Endothelial cell of umbilical vein (primary cell): ENCODE data around the gene NME7. TPM values are rescaled to one million over a fixed set of nuclear protein-coding genes. Genes with fewer than 3 reads are reported as not detected.
A peak's percentile ranks its signal among the peaks of the same experiment; 100 is the strongest.

Source experiments
- BruUV-seq: library from RNA; stranded (reverse); fragments of 400-500 nt; replicated peaks from 2 replicates; lab custom pipeline; 2021; lab: Mats Ljungman, UMichigan
- CTCF ChIA-PET: fragments of 300-600, 350-600 bp; sonication (Branson Sonifier 250); formaldehyde crosslinking; loops from one replicate; lab custom pipeline; 2021; ENCODE audit warnings: antibody characterized with exemption, inconsistent platforms; lab: Charles Lee
- POLR2A ChIA-PET: fragments of 300-600, 350-600 bp; sonication (Branson Sonifier 250); formaldehyde crosslinking; loops from one replicate; lab custom pipeline; 2021; ENCODE audit warnings: antibody characterized with exemption, inconsistent platforms; lab: Charles Lee
- DNase-seq: peaks from one replicate; pipeline ENCODE4 v3.0.0-alpha.2; 2011; ENCODE audit warnings: low read depth, low spot score
- FAIRE-seq: peaks from 2 replicates; lab custom pipeline; 2011; peaks lifted over from hg19 to GRCh38; lab: Jason Lieb, UNC
- H2AFZ ChIP-seq: 2 replicates; pipeline ENCODE4 v1.6.0; 2012; ENCODE audit warnings: low read depth, low read length, control low read depth, inconsistent platforms
- H3K27ac ChIP-seq: 2 replicates; pipeline ENCODE4 v1.5.1; 2011; ENCODE audit warnings: low read depth, mild to moderate bottlenecking, control low read depth, low read length, moderate library complexity; ENCODE audit not compliant: insufficient read depth
- H3K27me3 ChIP-seq, 2 experiments: 2 replicates each; pipeline versions ENCODE4 v1.6.0 to v1.6.1; 2011; ENCODE audit warnings: low read length in 2 of 2, mixed read lengths in 1 of 2; ENCODE audit not compliant: control insufficient read depth in 2 of 2, insufficient read depth in 2 of 2
- H3K36me3 ChIP-seq, 2 experiments: 2 replicates in 1 of 2; 3 replicates in 1 of 2; pipeline ENCODE4 v1.5.1; 2011; ENCODE audit warnings: low read length in 2 of 2, mild to moderate bottlenecking in 1 of 2, moderate library complexity in 1 of 2; ENCODE audit not compliant: control insufficient read depth in 2 of 2, insufficient read depth in 2 of 2; ENCODE audit errors: extremely low read depth in 1 of 2
- H3K4me1 ChIP-seq: 3 replicates; pipeline ENCODE4 v1.5.1; 2011; ENCODE audit warnings: mild to moderate bottlenecking, low read length; ENCODE audit not compliant: control insufficient read depth, insufficient read depth; ENCODE audit errors: extremely low read depth
- H3K4me2 ChIP-seq: 2 replicates; pipeline ENCODE4 v1.6.1; 2011; ENCODE audit warnings: low read length, control low read depth, mixed read lengths; ENCODE audit not compliant: insufficient read depth
- H3K4me3 ChIP-seq, 3 experiments: fragments of 200-600 bp in 1 of 3; sonication (generic), shearing (Covaris generic) in 1 of 3; replicated peaks in 1 of 3; 2 replicates each; pipeline ENCODE4 v1.5.1; 2011 to 2016; ENCODE audit warnings: control low read depth in 3 of 3, low read length in 3 of 3, mild to moderate bottlenecking in 2 of 3, inconsistent platforms in 1 of 3, low read depth in 1 of 3, moderate library complexity in 1 of 3; ENCODE audit not compliant: insufficient read depth in 1 of 3
- H3K79me2 ChIP-seq: 2 replicates; pipeline ENCODE4 v1.6.0; 2012; ENCODE audit warnings: low read length, inconsistent platforms; ENCODE audit not compliant: control insufficient read depth, insufficient read depth
- H3K9ac ChIP-seq: replicated peaks from 2 replicates; pipeline ENCODE3; 2011; ENCODE audit warnings: low read length, control low read depth; ENCODE audit not compliant: insufficient read depth; ENCODE audit errors: extremely low read depth
- H3K9me1 ChIP-seq: replicated peaks from 3 replicates; pipeline ENCODE4 v1.6.0; 2011; ENCODE audit warnings: mild to moderate bottlenecking, low read length; ENCODE audit not compliant: control insufficient read depth, insufficient read depth; ENCODE audit errors: extremely low read depth
- H3K9me3 ChIP-seq: replicated peaks from 2 replicates; pipeline ENCODE4 v1.5.1; 2012; ENCODE audit warnings: low read length, inconsistent platforms; ENCODE audit not compliant: control insufficient read depth, insufficient read depth
- H4K20me1 ChIP-seq: replicated peaks from 2 replicates; pipeline ENCODE3; 2011; ENCODE audit warnings: mild to moderate bottlenecking, low read length; ENCODE audit not compliant: control insufficient read depth, insufficient read depth; ENCODE audit errors: extremely low read depth
- GATA2 ChIP-seq: IDR thresholded peaks from 2 replicates; pipeline ENCODE4 v1.7.0; 2011; ENCODE audit warnings: low read depth, mild to moderate bottlenecking, moderate library complexity, mixed read lengths, low read length; ENCODE audit not compliant: insufficient read length, insufficient read depth
- JUN ChIP-seq: IDR thresholded peaks from 2 replicates; pipeline ENCODE4 v1.6.1; 2011; ENCODE audit warnings: borderline replicate concordance, low read depth; ENCODE audit not compliant: insufficient read length, insufficient read depth
- dilution Hi-C: fragments of 300-500 bp; cut with MboI; formaldehyde crosslinking; loops from one replicate; pipeline ENCODE4 v1.15.0; 2019; ENCODE audit warnings: low sequenced_read_pairs; ENCODE audit not compliant: extremely low pct_ligation_motif_present
- intact Hi-C: fragments of 100-400 bp; cut with micrococcal nuclease; formaldehyde crosslinking; loops from one replicate; pipeline ENCODE4 v1.10.0; 2022
- polyA plus RNA-seq, 4 experiments: library from polyadenylated mRNA; depleted of rRNA in 3 of 4; stranded (reverse) in 3 of 4; unstranded in 1 of 4; fragments of >200 nt; gene quantifications; 2 replicates each; pipeline versions ENCODE4 v1.2.1 to v1.2.3, GENCODE V29; 2011 to 2012; ENCODE audit warnings: missing spikeins in 1 of 4
- total RNA-seq: library from RNA; stranded (reverse); gene quantifications from 2 replicates; pipeline ENCODE4 v1.2.3, GENCODE V29; 2021
- TF ChIP-seq, protein P1 (sequence below), 2 donors: IDR thresholded peaks; 1 replicate in 1 of 2; 2 replicates in 1 of 2; pipeline ENCODE4 v1.5.1; 2011; ENCODE audit warnings: low read length in 2 of 2, mild to moderate bottlenecking in 2 of 2, moderate library complexity in 2 of 2, control low read depth in 1 of 2, inconsistent platforms in 1 of 2, low read depth in 1 of 2; ENCODE audit not compliant: insufficient read depth in 1 of 2; ENCODE audit errors: extremely low read depth in 1 of 2

The NME7 gene
- total and polyA plus RNA-seq, 2 donors (not counting 3 experiments of a cell fraction or from before 2014, with no cell fraction given) = 16.5 to 25.3 TPM

DNA sequence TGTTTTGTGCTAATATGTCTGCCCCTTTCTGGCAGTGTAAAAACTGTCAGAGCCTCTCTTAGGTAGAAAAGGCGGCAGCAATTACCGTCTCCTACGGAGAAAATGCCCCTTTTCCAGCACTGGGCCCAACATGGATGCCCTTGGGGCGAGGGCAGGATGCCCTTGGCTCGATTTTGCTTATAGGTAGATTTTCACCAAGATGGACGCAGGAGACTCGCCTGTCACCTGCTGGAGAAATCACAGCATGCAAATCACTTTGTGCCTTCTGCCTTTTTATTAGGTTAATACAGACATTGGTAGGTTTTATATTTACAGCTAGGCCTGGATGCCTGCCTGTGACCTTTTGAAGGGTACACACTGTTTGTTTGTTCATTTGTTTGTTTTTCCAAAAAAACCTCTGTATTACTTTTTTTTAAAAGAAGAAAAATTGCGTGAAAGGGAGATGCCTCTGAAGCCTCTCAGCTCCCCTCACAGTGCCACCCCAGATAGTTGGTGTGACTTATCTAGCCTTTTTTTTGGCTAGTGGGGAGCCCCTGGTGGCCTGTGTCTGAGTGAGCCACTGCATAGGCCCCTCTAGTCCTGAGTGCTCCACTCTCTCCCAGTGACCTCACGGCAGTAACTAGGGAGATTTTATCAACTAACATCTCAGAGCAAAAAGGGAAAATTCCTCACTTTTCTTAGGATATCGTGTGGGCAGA is 258.6 kb downstream of the NME7 start:
- Histone ChIP-seq H3K9me1 (no peaks in the 10 kb centered on the region), H3K27ac (peak overlapping the region; percentile 89), H3K4me2 (peak overlapping the region; percentile 96), H3K4me3 (peak overlapping the region in 1 of 3 experiments; percentile 99), H3K9ac (peak overlapping the region; percentile 42), H3K27me3 (no peaks in the 10 kb centered on the region), H3K79me2 (peaks cover 58% of the 10 kb centered on the region), H3K4me1 (peaks cover 62% of the 10 kb centered on the region), H3K36me3 (no peaks in the 10 kb centered on the region), H3K9me3 (no peaks in the 10 kb centered on the region), H2AFZ (no peak overlapping the region), H4K20me1 (no peaks in the 10 kb centered on the region)
- ChIA-PET CTCF (interaction anchor here (0.7 to 5.6 kb wide), 8 partner anchors 24 to 506 kb away, joined by 3 to 41 read pairs (median 4); no protein-coding TSS in a partner anchor), POLR2A (no interaction called here)
- intact Hi-C loops (loop anchor here (1.0 to 5.0 kb wide), 4 partner anchors 218 to 783 kb away; partner anchors contain the start of genes BLZF1 and SCYL3), dilution Hi-C loops (no loop called here)
- FAIRE-seq = peak; percentile 12
- no peak for DNase-seq
- no TSS peak for BruUV-seq
- TF ChIP-seq JUN = no peak
- TF ChIP-seq GATA2 = peak; percentile 22
- TF ChIP-seq, protein P1, sequence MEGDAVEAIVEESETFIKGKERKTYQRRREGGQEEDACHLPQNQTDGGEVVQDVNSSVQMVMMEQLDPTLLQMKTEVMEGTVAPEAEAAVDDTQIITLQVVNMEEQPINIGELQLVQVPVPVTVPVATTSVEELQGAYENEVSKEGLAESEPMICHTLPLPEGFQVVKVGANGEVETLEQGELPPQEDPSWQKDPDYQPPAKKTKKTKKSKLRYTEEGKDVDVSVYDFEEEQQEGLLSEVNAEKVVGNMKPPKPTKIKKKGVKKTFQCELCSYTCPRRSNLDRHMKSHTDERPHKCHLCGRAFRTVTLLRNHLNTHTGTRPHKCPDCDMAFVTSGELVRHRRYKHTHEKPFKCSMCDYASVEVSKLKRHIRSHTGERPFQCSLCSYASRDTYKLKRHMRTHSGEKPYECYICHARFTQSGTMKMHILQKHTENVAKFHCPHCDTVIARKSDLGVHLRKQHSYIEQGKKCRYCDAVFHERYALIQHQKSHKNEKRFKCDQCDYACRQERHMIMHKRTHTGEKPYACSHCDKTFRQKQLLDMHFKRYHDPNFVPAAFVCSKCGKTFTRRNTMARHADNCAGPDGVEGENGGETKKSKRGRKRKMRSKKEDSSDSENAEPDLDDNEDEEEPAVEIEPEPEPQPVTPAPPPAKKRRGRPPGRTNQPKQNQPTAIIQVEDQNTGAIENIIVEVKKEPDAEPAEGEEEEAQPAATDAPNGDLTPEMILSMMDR (IDR thresholded peaks at IDR 0.05; ENCODE audit: extremely low read depth in 1 of 2, insufficient read depth in 1 of 2, low read depth in 1 of 2, low read length in 2 of 2) = peak in 1 of 2 donors; percentile 20
